Keratinocyte (primary cell): ENCODE data around the gene STX8. TPM values are rescaled to one million over a fixed set of nuclear protein-coding genes. Genes with fewer than 3 reads are reported as not detected.

Experiments used
- DNase-seq: peaks from one replicate; pipeline ENCODE4 v3.0.0-alpha.2; 2011; ENCODE audit warnings: low read depth, missing footprints, low spot score
- FAIRE-seq: peaks from 2 replicates; lab custom pipeline; 2011; peaks lifted over from hg19 to GRCh38; lab: Jason Lieb, UNC
- H2AFZ ChIP-seq: 2 replicates; pipeline ENCODE4 v1.6.0; 2012; ENCODE audit warnings: low read length, control low read depth, inconsistent platforms; ENCODE audit not compliant: control insufficient read depth
- H3K27ac ChIP-seq: 2 replicates; pipeline ENCODE4 v1.5.1; 2011; ENCODE audit warnings: low read length; ENCODE audit not compliant: control insufficient read depth, insufficient read depth
- H3K27me3 ChIP-seq: 3 replicates; pipeline ENCODE4 v1.6.0; 2011; ENCODE audit warnings: low read length; ENCODE audit not compliant: control insufficient read depth, insufficient read depth; ENCODE audit errors: extremely low read depth
- H3K36me3 ChIP-seq, 2 experiments: 2 replicates in 1 of 2; 3 replicates in 1 of 2; pipeline ENCODE4 v1.5.1; 2011; ENCODE audit warnings: low read length in 2 of 2, mild to moderate bottlenecking in 1 of 2; ENCODE audit not compliant: control insufficient read depth in 2 of 2, insufficient read depth in 2 of 2; ENCODE audit errors: extremely low read depth in 1 of 2
- H3K4me1 ChIP-seq: 3 replicates; pipeline ENCODE4 v1.5.1; 2011; ENCODE audit warnings: low read length; ENCODE audit not compliant: control insufficient read depth, insufficient read depth; ENCODE audit errors: extremely low read depth
- H3K4me2 ChIP-seq: 3 replicates; pipeline ENCODE4 v1.6.0; 2011; ENCODE audit warnings: low read depth, low read length; ENCODE audit not compliant: control insufficient read depth, insufficient read depth; ENCODE audit errors: extremely low read depth
- H3K4me3 ChIP-seq, 3 experiments: fragments of 200-600 bp in 1 of 3; sonication (generic) in 1 of 3; 2 replicates in 2 of 3; 3 replicates in 1 of 3; pipeline ENCODE4 v1.5.1; 2011 to 2016; ENCODE audit warnings: low read length in 3 of 3, mild to moderate bottlenecking in 3 of 3, control low read depth in 2 of 3, inconsistent platforms in 1 of 3, low read depth in 1 of 3, mixed read lengths in 1 of 3, mixed run types in 1 of 3, moderate library complexity in 1 of 3; ENCODE audit not compliant: control insufficient read depth in 2 of 3, insufficient read depth in 2 of 3; ENCODE audit errors: extremely low read depth in 1 of 3
- H3K79me2 ChIP-seq: 2 replicates; pipeline ENCODE4 v1.6.0; 2012; ENCODE audit warnings: low read length; ENCODE audit not compliant: control insufficient read depth, insufficient read depth
- H3K9ac ChIP-seq: 3 replicates; pipeline ENCODE4 v1.6.0; 2011; ENCODE audit warnings: low read length; ENCODE audit not compliant: control insufficient read depth, insufficient read depth; ENCODE audit errors: extremely low read depth
- H3K9me1 ChIP-seq: 3 replicates; pipeline ENCODE4 v1.6.0; 2011; ENCODE audit warnings: low read length; ENCODE audit not compliant: control insufficient read depth, insufficient read depth; ENCODE audit errors: extremely low read depth
- H3K9me3 ChIP-seq: 2 replicates; pipeline ENCODE4 v1.5.1; 2012; ENCODE audit warnings: low read depth, low read length; ENCODE audit not compliant: control insufficient read depth
- H4K20me1 ChIP-seq: 3 replicates; pipeline ENCODE4 v1.6.0; 2011; ENCODE audit warnings: low read length; ENCODE audit not compliant: control insufficient read depth, insufficient read depth; ENCODE audit errors: extremely low read depth
- EZH2 ChIP-seq: IDR thresholded peaks from one replicate; pipeline ENCODE4 v1.6.1; 2012; ENCODE audit warnings: inconsistent platforms, mild to moderate bottlenecking, low read length, moderate library complexity
- dilution Hi-C: fragments of 300-500 bp; cut with MboI; formaldehyde crosslinking; loops from one replicate; pipeline ENCODE4 v1.7.0; 2020; ENCODE audit warnings: low sequenced_read_pairs; ENCODE audit not compliant: extremely low pct_ligation_motif_present
- polyA plus RNA-seq, 5 experiments: library from polyadenylated mRNA; depleted of rRNA in 3 of 5; stranded (reverse) in 3 of 5; stranded (forward) in 1 of 5; unstranded in 1 of 5; fragments of >200 nt; gene quantifications; 1 replicate in 1 of 5; 2 replicates in 3 of 5; 3 replicates in 1 of 5; pipeline versions ENCODE4 v1.2.1 to v1.2.3, GENCODE V29; 2011 to 2012; ENCODE audit warnings: missing spikeins in 2 of 5, low read depth in 1 of 5, low replicate concordance in 1 of 5
- TF ChIP-seq, protein P1 (sequence below), 3 experiments: IDR thresholded peaks in 1 of 3; conservative IDR thresholded peaks in 1 of 3; optimal IDR thresholded peaks in 1 of 3; 2 replicates in 2 of 3; 3 replicates in 1 of 3; pipeline versions ENCODE3 to v1.5.1; 2011; ENCODE audit warnings: low read length in 3 of 3, mild to moderate bottlenecking in 3 of 3, moderate library complexity in 2 of 3, control low read depth in 1 of 3, inconsistent platforms in 1 of 3; ENCODE audit not compliant: insufficient read depth in 2 of 3; ENCODE audit errors: extremely low read depth in 1 of 3

The STX8 gene
- polyA plus RNA-seq, 1 donor (not counting 4 experiments of a cell fraction or from before 2014, with no cell fraction given): 90.3 TPM

- Histone ChIP-seq H3K4me3 (no peak overlapping the region), H2AFZ (no peak overlapping the region), H3K36me3 (no peaks in the 10 kb centered on the region), H3K79me2 (no peaks in the 10 kb centered on the region), H3K4me1 (no peaks in the 10 kb centered on the region), H3K4me2 (no peak overlapping the region), H3K27me3 (no peaks in the 10 kb centered on the region), H3K9ac (no peak overlapping the region), H3K27ac (no peak overlapping the region), H3K9me3 (no peaks in the 10 kb centered on the region), H4K20me1 (no peaks in the 10 kb centered on the region), H3K9me1 (no peaks in the 10 kb centered on the region)
- FAIRE-seq: no peak
- DNase-seq: no peak
- no peak for TF ChIP-seq EZH2
- TF ChIP-seq, protein P1, sequence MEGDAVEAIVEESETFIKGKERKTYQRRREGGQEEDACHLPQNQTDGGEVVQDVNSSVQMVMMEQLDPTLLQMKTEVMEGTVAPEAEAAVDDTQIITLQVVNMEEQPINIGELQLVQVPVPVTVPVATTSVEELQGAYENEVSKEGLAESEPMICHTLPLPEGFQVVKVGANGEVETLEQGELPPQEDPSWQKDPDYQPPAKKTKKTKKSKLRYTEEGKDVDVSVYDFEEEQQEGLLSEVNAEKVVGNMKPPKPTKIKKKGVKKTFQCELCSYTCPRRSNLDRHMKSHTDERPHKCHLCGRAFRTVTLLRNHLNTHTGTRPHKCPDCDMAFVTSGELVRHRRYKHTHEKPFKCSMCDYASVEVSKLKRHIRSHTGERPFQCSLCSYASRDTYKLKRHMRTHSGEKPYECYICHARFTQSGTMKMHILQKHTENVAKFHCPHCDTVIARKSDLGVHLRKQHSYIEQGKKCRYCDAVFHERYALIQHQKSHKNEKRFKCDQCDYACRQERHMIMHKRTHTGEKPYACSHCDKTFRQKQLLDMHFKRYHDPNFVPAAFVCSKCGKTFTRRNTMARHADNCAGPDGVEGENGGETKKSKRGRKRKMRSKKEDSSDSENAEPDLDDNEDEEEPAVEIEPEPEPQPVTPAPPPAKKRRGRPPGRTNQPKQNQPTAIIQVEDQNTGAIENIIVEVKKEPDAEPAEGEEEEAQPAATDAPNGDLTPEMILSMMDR (optimal IDR thresholded peaks at IDR 0.05 in 1 of 3, IDR thresholded peaks at IDR 0.05 in 1 of 3, conservative IDR thresholded peaks at IDR 0.05 in 1 of 3; ENCODE audit: extremely low read depth in 1 of 3, insufficient read depth in 2 of 3, low read length in 3 of 3): no peak
- dilution Hi-C loops: no loop called here
Observed at GRCh38 chr17:9435165-9435564, 140.5 kb downstream of the STX8 start.

GRCh38 chr17:9434642-9435057 lies 141.0 kb downstream of the STX8 start:
- FAIRE-seq (no peak), DNase-seq (no peak)
- no peaks in the 10 kb centered on the region for H4K20me1 ChIP-seq
- no peak overlapping the region for H3K4me2 ChIP-seq
- H3K9me3 ChIP-seq: no peaks in the 10 kb centered on the region
- H3K27ac ChIP-seq: no peak overlapping the region
- H2AFZ ChIP-seq: no peak overlapping the region
- TF ChIP-seq, protein P1 (optimal IDR thresholded peaks at IDR 0.05 in 1 of 3, IDR thresholded peaks at IDR 0.05 in 1 of 3, conservative IDR thresholded peaks at IDR 0.05 in 1 of 3; ENCODE audit: extremely low read depth in 1 of 3, insufficient read depth in 2 of 3, low read length in 3 of 3): no peak
- TF ChIP-seq EZH2: no peak
- H3K4me1 ChIP-seq: no peaks in the 10 kb centered on the region
- H3K9ac ChIP-seq: no peak overlapping the region
- no peak overlapping the region for H3K4me3 ChIP-seq
- no peaks in the 10 kb centered on the region for H3K79me2 ChIP-seq
- H3K9me1 ChIP-seq: no peaks in the 10 kb centered on the region
- dilution Hi-C loops: no loop called here
- no peaks in the 10 kb centered on the region for H3K36me3 ChIP-seq
- no peaks in the 10 kb centered on the region for H3K27me3 ChIP-seq
